Right lobe of liver (tissue), 4 donors: ENCODE data around the gene CCDC148.
A peak's percentile ranks its signal among the peaks of the same experiment; 100 is the strongest.

Experiments
- CTCF ChIP-seq, 4 donors: fragments of 200-600 bp in 3 of 4; fragments of 450-650 bp in 1 of 4; IDR thresholded peaks; one replicate each; pipeline versions ENCODE4 v1.5.1 to v1.8.0; 2016 to 2022; ENCODE audit warnings: antibody characterized with exemption in 4 of 4, mild to moderate bottlenecking in 2 of 4
- POLR2A ChIP-seq: fragments of 450-650 bp; IDR thresholded peaks from one replicate; pipeline ENCODE4 v1.6.1; 2017; ENCODE audit warnings: antibody characterized with exemption, mild to moderate bottlenecking
- donor health status: DM: no; HTN: no; CAD: no.
- donor health status: DM: no; HTN: no; CAD: no.
- donor health status: DM: no; HTN: yes; CAD: no.

- TF ChIP-seq CTCF (IDR thresholded peaks at IDR 0.05) (peak in 1 of 4 donors; percentile 5), POLR2A (no peak)
Observed at GRCh38 chr2:158134655-158135054, 321.9 kb downstream of the CCDC148 start.
